Left ventricle myocardium inferior (tissue), 1 donor: ENCODE measurements around the gene STX16. TPM values are rescaled to one million over a fixed set of nuclear protein-coding genes. Genes with fewer than 3 reads are reported as not detected.

ENCODE experiments used
- DNase-seq: peaks from one replicate; pipeline ENCODE4 v3.0.0-alpha.2; 2020
- H3K27ac ChIP-seq: fragments of 200-600 bp; replicated peaks from 2 replicates; pipeline ENCODE4 v1.8.0; 2021
- H3K27me3 ChIP-seq: fragments of 200-600 bp; 2 replicates; pipeline ENCODE4 v1.8.0; 2021; ENCODE audit warnings: low read depth
- H3K36me3 ChIP-seq: fragments of 200-600 bp; 2 replicates; pipeline ENCODE4 v1.8.0; 2021
- H3K4me1 ChIP-seq: fragments of 200-600 bp; 2 replicates; pipeline ENCODE4 v1.8.0; 2021
- H3K4me3 ChIP-seq: fragments of 200-600 bp; 2 replicates; pipeline ENCODE4 v1.8.0; 2021; ENCODE audit warnings: mild to moderate bottlenecking, moderate library complexity
- H3K9me3 ChIP-seq: fragments of 200-600 bp; replicated peaks from 2 replicates; pipeline ENCODE4 v1.8.0; 2021
- CTCF ChIP-seq: fragments of 200-600 bp; IDR thresholded peaks from 2 replicates; pipeline ENCODE4 v1.8.0; 2021; ENCODE audit warnings: antibody characterized with exemption, mild to moderate bottlenecking, borderline replicate concordance
- intact Hi-C: fragments of 100-400 bp; cut with micrococcal nuclease; formaldehyde crosslinking; loops from one replicate; pipeline ENCODE4 v1.11.0; 2022
- total RNA-seq: library from RNA; stranded (reverse); fragmentation: NEBNext Ultra II Directional; extraction: Animal tissue kit (Norgen Biotek cat#: 25700); gene quantifications from one replicate; pipeline ENCODE4 v1.2.1, GENCODE V29; 2021
- donor health status: DM: no; HTN: yes; CAD: no; lungs with severe emphysema.

STX16 gene
- total RNA-seq, 1 donor from 2014 or later, result 28.0 TPM

DNA sequence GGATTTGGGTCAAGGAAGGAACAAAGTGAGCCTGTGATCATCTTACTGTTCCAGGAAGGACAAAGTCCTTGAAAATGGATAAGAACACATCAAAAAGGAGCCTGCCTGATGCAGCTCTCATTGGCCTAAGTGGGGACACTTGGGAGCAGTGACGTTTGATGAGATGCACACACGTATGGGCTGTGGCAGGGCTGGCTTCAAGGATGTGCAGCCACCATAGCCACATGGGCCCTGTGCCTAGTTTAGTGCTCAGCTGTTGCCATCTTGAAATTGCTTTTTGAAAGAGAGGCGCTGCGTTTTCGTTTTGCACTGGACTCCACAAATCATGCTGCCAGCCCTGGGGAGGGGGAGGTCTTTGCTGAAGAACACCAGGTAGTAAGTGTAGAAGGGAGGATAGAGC, 34.9 kb downstream of the STX16 start:
- no peaks in the 10 kb centered on the region for H3K9me3 ChIP-seq
- peaks cover 12% of the 10 kb centered on the region for H3K4me1 ChIP-seq
- no peaks in the 10 kb centered on the region for H3K27me3 ChIP-seq
- no peak for DNase-seq
- intact Hi-C loops, result no loop called here
- peaks cover 3% of the 10 kb centered on the region for H3K36me3 ChIP-seq
- no peak overlapping the region for H3K4me3 ChIP-seq
- no peak for TF ChIP-seq CTCF
- H3K27ac ChIP-seq, result no peak overlapping the region

- TF ChIP-seq CTCF, result no peak
- Histone ChIP-seq H3K4me1 (peaks cover 27% of the 10 kb centered on the region), H3K36me3 (no peaks in the 10 kb centered on the region), H3K27me3 (no peaks in the 10 kb centered on the region), H3K27ac (no peak overlapping the region), H3K9me3 (no peaks in the 10 kb centered on the region), H3K4me3 (no peak overlapping the region)
- DNase-seq, result no peak
- intact Hi-C loops, result no loop called here
These were observed 37.3 kb downstream of the STX16 start for GRCh38 chr20:58688414-58688813.

DNA sequence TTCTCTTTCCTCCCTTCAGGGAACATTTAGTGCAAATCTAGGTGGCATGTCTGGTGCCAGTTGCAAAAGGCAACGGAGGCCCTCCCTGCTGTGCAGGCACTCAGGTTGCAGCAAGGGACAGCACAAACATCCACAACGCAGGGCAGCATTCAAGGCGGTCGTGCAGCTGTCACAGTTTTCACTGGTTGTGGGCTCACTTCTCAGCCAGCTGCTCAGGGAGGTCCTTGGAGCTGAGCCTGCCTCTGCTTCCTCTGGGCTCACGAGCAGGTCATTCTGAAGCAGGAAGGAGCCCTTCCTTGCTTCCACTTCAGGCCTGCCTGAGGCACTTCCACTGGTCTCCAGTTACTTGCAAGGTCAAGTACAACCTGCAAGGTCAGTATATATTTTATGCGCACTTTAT, 37.8 kb downstream of the STX16 start:
- intact Hi-C loops, result no loop called here
- DNase-seq, result peak; percentile 14
- no peak overlapping the region for H3K27ac ChIP-seq
- peaks cover 31% of the 10 kb centered on the region for H3K4me1 ChIP-seq
- no peak for TF ChIP-seq CTCF
- H3K9me3 ChIP-seq, result no peaks in the 10 kb centered on the region
- H3K4me3 ChIP-seq, result no peak overlapping the region
- no peaks in the 10 kb centered on the region for H3K27me3 ChIP-seq
- no peaks in the 10 kb centered on the region for H3K36me3 ChIP-seq

DNA sequence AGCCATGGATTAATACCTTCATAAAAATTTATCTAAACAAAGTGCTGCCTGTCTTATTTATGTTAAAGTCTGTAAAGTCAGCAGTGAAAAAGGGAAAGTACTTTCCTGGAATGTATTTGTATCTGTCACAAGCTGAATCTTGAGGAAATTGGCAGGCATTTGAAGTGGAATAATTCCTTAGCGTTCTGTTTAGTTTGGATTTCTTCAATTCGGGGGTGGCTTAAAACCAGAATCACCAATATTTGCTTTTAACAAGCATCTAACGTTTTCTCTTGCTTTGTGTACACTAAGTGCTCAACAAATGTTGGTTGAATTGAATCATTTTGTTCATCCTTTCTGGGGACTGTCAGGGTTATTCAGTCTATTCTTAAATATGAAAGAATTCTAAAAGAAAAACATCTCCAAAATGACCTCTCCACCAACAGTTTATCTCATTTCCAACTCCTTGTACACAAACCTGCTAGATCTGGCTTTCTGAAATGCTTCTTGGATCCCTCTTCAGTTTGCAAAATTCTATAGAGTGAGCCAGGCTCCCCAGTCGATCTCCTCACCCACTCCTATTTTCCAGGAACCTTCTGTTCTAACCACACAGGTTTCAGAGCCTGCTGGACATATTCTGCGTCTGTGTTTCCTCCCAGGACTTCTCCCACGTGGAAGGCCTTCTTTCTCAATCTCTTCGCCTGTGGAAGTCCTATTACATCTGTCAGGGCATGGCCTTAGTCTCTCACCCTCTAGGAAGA, 39.5 kb downstream of the STX16 start:
- Histone ChIP-seq H3K27me3 (no peaks in the 10 kb centered on the region), H3K9me3 (no peaks in the 10 kb centered on the region), H3K4me1 (peaks cover 40% of the 10 kb centered on the region), H3K4me3 (no peak overlapping the region), H3K36me3 (peaks cover 4% of the 10 kb centered on the region), H3K27ac (peak overlapping the region; percentile 94)
- intact Hi-C loops, result no loop called here
- DNase-seq, result peak; percentile 9
- TF ChIP-seq CTCF, result no peak

DNA sequence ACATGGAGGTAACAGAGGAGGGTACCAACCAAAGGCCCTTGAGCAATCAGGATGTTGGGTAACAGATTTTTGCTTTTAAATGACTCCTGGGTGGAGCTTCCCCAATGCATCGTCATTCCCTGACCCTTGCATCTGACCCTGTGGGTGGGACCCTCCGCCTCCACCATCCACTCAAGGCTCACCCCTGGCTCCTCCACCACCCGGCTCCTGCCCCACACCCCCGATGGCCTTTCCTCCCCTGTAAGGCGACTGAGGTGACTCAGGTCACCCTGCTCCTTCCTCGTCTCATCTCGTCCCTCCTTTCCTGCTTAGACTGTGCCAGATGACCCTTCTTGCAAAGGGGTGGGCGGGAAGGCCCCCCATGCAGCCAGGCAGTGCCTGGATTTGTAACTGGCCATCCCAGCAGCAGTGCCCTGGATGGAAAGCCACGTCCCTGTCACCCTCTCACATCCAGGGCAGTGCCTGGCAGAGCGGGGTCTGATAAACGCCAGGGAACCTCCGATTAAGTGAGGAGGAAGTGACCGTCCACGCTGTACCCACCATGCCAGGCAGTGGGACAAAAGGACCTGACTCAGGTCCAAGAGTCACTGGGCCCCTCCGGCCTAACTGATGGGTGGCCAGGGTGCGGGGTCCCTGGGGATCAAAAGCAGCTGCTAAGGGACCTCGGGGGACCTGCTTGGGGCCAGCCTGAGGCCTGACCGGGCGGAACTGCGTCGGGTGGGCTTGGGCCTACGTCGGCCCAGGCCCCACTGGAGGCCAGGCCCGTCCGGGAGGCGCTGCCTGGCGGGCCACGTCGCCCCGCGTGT, 40.9 kb downstream of the STX16 start:
- TF ChIP-seq CTCF, result no peak
- Histone ChIP-seq H3K9me3 (no peaks in the 10 kb centered on the region), H3K27ac (peak overlapping the region; percentile 94), H3K36me3 (peaks cover 18% of the 10 kb centered on the region), H3K27me3 (no peaks in the 10 kb centered on the region), H3K4me1 (peaks cover 40% of the 10 kb centered on the region), H3K4me3 (peak overlapping the region; percentile 46)
- intact Hi-C loops, result no loop called here
- peak; percentile 56 for DNase-seq
